HG03139 (cell line): ENCODE measurements around the gene PTK6.
"Not testable (repeated sequence)": the region's sequence is repeated elsewhere in the genome, so short reads cannot be mapped to it uniquely, and the experiment has no call there.

Experiments used
- ATAC-seq: cut with Tn5 transposase; IDR thresholded peaks from one replicate; pipeline ENCODE4 v1.9.1; 2021; ENCODE audit not compliant: unreplicated experiment

PTK6 gene

DNA sequence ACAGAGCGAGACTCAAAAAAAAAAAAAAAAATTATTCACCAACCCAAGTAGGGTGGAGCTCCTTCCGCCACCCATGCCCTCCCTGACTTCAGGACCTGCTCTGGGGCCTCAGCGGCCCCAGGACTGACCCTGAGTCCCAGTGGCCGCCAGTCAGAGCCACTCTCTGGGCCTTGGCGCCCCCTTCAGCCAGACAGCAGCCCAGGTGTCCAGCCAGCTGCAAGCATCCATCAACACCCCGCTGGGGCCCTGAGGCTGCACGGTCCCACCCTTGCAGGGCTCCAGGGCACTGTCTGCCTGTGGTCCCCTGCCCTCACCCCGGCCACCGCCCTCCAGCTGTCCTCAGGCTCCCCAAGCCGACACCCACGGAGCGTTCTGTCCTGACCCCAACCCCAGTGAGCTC is 53.3 kb downstream of the PTK6 start:
- ATAC-seq: no peak

GRCh38 chr20:63482021-63482587 is 55.1 kb downstream of the PTK6 start:
- no peak for ATAC-seq

DNA sequence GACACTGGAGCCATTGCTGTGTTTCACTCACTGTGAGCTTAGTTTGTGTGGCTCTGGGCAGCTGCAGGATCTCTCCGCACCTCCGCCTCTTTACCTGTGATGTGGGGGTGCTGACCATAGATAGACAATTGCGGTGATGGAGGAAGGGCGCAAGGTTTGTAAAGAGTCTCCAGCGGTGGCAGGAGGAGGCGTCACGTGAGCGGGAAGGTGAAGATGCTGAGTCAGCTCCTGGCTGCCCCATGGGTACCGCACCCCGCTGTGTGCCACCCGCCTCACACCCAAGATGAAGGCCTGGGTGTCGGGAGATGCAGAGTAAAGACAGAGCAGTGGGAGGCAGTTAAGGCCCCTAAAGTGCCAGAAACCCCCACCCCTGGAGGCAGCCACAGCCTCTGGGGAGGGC is 55.7 kb downstream of the PTK6 start:
- ATAC-seq: no peak

DNA sequence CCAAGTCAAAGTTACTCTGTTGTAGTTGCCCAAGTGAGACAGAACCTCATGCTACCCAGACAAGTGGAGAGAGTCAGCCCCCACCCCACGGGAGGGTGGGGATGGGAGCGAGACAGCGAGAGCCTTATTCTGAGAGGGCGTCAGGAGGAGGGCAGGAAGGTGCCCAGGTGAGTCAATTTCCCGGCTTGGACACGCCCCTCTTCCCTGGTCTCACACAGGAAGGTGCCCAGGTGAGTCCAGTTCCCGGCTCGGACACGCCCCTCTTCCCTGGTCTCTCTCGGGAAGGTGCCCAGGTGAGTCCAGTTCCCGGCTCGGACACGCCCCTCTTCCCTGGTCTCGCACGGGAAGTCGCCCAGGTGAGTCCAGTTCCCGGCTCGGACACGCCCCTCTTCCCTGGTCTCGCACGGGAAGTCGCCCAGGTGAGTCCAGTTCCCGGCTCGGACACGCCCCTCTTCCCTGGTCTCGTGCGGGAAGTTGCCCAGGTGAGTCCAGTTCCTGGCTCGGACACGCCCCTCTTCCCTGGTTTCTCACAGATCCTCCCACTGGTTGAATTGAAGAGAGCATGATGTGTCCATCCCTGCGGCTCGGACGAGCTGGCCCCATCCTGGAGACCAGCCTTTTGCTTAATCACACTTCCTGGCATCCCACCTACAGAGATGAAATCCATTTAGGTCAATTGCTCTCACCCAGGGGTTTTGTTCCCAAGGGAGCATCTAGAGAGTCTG is 57.3 kb downstream of the PTK6 start:
- ATAC-seq: not testable (repeated sequence)

DNA sequence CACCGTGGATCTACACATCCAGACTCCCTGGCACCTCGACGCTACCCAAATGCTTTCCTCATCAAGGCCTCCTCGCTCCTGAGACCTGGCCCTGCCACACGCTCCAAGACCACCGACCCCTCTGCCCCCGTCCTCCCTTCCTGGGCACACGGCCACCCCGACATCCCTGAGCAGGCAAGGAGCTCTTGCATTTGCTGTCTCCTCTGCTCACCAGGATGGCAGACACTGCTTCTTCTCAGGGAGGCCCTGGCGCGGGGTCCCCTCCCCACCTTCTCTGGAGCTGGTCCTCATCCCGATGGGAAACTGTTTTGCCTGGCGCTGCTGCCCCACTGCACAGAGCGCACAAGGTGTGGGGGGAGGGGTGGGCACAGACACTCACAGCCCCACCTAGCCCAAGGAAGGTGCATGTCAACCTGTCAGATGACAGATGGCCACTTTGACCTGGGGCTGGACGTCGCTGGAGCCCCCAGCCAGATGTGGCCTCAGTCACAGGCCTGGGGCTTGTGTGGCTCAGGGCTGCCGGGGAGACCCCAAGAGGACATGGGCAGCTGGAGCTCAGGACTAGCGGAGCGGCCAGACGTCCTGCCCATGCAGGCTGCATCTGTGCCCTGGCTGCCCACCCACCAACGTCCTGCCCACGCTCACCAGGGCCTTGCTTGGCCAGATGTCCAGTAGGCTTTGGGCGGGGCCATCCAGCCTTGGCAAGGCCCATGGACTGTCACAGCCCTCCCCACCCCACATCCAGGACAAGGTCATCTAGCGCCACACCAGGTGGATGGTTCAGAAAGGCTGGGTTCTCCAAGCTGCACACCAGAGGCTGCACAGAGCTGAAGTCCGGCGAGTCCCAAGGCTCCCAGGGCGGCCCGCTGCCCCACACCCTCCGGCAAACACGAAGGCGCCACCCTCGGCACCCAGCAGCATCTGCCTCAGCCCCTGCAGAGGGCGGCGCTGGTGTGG is 58.6 kb downstream of the PTK6 start:
- ATAC-seq: no peak
